Liver (tissue), 9 donors: ENCODE data around the gene P2RY8. TPM values are rescaled to one million over a fixed set of nuclear protein-coding genes. Genes with fewer than 3 reads are reported as not detected.

ENCODE experiments used
- DNase-seq: peaks from one replicate; pipeline ENCODE4 v3.0.0-alpha.2; 2017; ENCODE audit warnings: low spot score
- H3K27ac ChIP-seq, 2 donors: one replicate each; pipeline ENCODE4 v1.7.0; 2013; ENCODE audit warnings: inconsistent platforms in 2 of 2, low read length in 2 of 2, control low read depth in 1 of 2, low read depth in 1 of 2, mild to moderate bottlenecking in 1 of 2
- H3K27me3 ChIP-seq, 4 donors: one replicate each; pipeline versions ENCODE4 v1.6.1 to v1.7.0; 2013; ENCODE audit warnings: low read length in 3 of 4, inconsistent platforms in 1 of 4, mild to moderate bottlenecking in 1 of 4, moderate library complexity in 1 of 4; ENCODE audit not compliant: control insufficient read depth in 4 of 4, insufficient read depth in 4 of 4
- H3K36me3 ChIP-seq, 4 donors: one replicate each; pipeline versions ENCODE4 v1.6.1 to v1.7.0; 2013; ENCODE audit warnings: low read length in 3 of 4, mild to moderate bottlenecking in 3 of 4, low read depth in 1 of 4, moderate library complexity in 1 of 4; ENCODE audit not compliant: control insufficient read depth in 4 of 4, insufficient read depth in 3 of 4
- H3K4me1 ChIP-seq, 4 donors: one replicate each; pipeline versions ENCODE4 v1.6.1 to v1.7.0; 2013; ENCODE audit warnings: low read length in 3 of 4, mild to moderate bottlenecking in 3 of 4, moderate library complexity in 1 of 4; ENCODE audit not compliant: control insufficient read depth in 4 of 4, insufficient read depth in 4 of 4
- H3K4me3 ChIP-seq, 3 donors: one replicate each; pipeline versions ENCODE4 v1.6.1 to v1.7.0; 2013; ENCODE audit warnings: low read length in 3 of 3, control low read depth in 1 of 3, low read depth in 1 of 3, mild to moderate bottlenecking in 1 of 3
- H3K9ac ChIP-seq, 2 donors: one replicate each; pipeline ENCODE4 v1.7.0; 2013; ENCODE audit warnings: low read length in 2 of 2, mild to moderate bottlenecking in 2 of 2, moderate library complexity in 2 of 2, control low read depth in 1 of 2, low read depth in 1 of 2
- H3K9me3 ChIP-seq, 4 donors: one replicate each; pipeline versions ENCODE4 v1.6.1 to v1.7.0; 2013; ENCODE audit warnings: low read length in 3 of 4; ENCODE audit not compliant: control insufficient read depth in 4 of 4
- EGR1 ChIP-seq, 2 donors: IDR thresholded peaks; 2 replicates each; pipeline ENCODE4 v1.6.1; 2016 to 2018; ENCODE audit warnings: antibody characterized with exemption in 2 of 2, low read depth in 2 of 2
- FOXA1 ChIP-seq: IDR thresholded peaks from 2 replicates; pipeline ENCODE4 v1.6.1; 2016; ENCODE audit warnings: antibody characterized with exemption
- FOXA2 ChIP-seq: IDR thresholded peaks from 2 replicates; pipeline ENCODE4 v1.6.1; 2016; ENCODE audit warnings: antibody characterized with exemption
- GABPA ChIP-seq, 2 donors: IDR thresholded peaks in 1 of 2; conservative IDR thresholded peaks in 1 of 2; 2 replicates each; pipeline ENCODE4 v1.6.1; 2016; ENCODE audit warnings: antibody characterized with exemption in 2 of 2, mild to moderate bottlenecking in 1 of 2, moderate library complexity in 1 of 2
- HNF4A ChIP-seq, 2 donors: conservative IDR thresholded peaks; 2 replicates each; pipeline ENCODE4 v1.6.1; 2016; ENCODE audit warnings: antibody characterized with exemption in 2 of 2, mild to moderate bottlenecking in 2 of 2
- HNF4G ChIP-seq: IDR thresholded peaks from 2 replicates; pipeline ENCODE4 v1.6.1; 2016; ENCODE audit warnings: antibody characterized with exemption
- JUND ChIP-seq, 2 donors: IDR thresholded peaks; 2 replicates each; pipeline ENCODE4 v1.6.1; 2016; ENCODE audit warnings: antibody characterized with exemption in 2 of 2
- NR2F2 ChIP-seq: IDR thresholded peaks from 2 replicates; pipeline ENCODE4 v1.6.1; 2016; ENCODE audit warnings: antibody characterized with exemption
- RAD21 ChIP-seq, 2 donors: IDR thresholded peaks; 2 replicates each; pipeline ENCODE4 v1.6.1; 2016; ENCODE audit warnings: antibody characterized with exemption in 2 of 2, mild to moderate bottlenecking in 2 of 2
- RXRA ChIP-seq, 2 donors: IDR thresholded peaks; 2 replicates each; pipeline ENCODE4 v1.6.1; 2017 to 2018; ENCODE audit warnings: antibody characterized with exemption in 2 of 2, mild to moderate bottlenecking in 1 of 2
- SP1 ChIP-seq: IDR thresholded peaks from 2 replicates; pipeline ENCODE4 v1.6.1; 2018; ENCODE audit warnings: antibody characterized with exemption, mild to moderate bottlenecking
- TAF1 ChIP-seq: conservative IDR thresholded peaks from 2 replicates; pipeline ENCODE4 v1.6.1; 2016; ENCODE audit warnings: antibody characterized with exemption, mild to moderate bottlenecking
- YY1 ChIP-seq: IDR thresholded peaks from 2 replicates; pipeline ENCODE4 v1.6.1; 2016; ENCODE audit warnings: antibody characterized with exemption, mild to moderate bottlenecking
- WGBS: extraction: QIAGEN DNeasy Blood & Tissue Kit; methylation state at CpG from one replicate; pipeline ENCODE4 v1.1.7; 2013; 5-methylcytosine and 5-hydroxymethylcytosine counted together
- polyA plus RNA-seq, 2 donors: library from polyadenylated mRNA; stranded (reverse) in 1 of 2; unstranded in 1 of 2; fragments of 200-250 nt in 1 of 2; fragments of >200 nt in 1 of 2; fragmentation: Nextera tagmentation in 1 of 2; extraction: Ambion mirVana in 1 of 2; gene quantifications; one replicate each; pipeline versions ENCODE4 v1.2.1 to v1.2.3, GENCODE V29; 2013 to 2015
- total RNA-seq, 2 donors: library from RNA; depleted of rRNA; stranded (reverse); fragments of >200 nt; gene quantifications; one replicate each; pipeline ENCODE4 v1.2.3, GENCODE V29; 2014
- TF ChIP-seq, protein P1 (sequence below): fragments of 150-350 bp; IDR thresholded peaks from 2 replicates; pipeline ENCODE4 v1.5.1; 2017; ENCODE audit warnings: improper control_type of control experiment, low read depth, low read length; ENCODE audit not compliant: missing input control
- TF ChIP-seq, protein P2 (sequence below): IDR thresholded peaks from 2 replicates; pipeline ENCODE4 v1.6.1; 2016; ENCODE audit warnings: antibody characterized with exemption
- TF ChIP-seq, protein P3 (sequence below): IDR thresholded peaks from 2 replicates; pipeline ENCODE4 v1.6.1; 2016; ENCODE audit warnings: antibody characterized with exemption
- TF ChIP-seq, protein P4 (sequence below): IDR thresholded peaks from 2 replicates; pipeline ENCODE4 v1.6.1; 2016; ENCODE audit warnings: antibody characterized with exemption, mild to moderate bottlenecking
- TF ChIP-seq, protein P5 (sequence below): IDR thresholded peaks from 2 replicates; pipeline ENCODE4 v1.6.1; 2016; ENCODE audit warnings: antibody characterized with exemption
- donor health status: healthy.
- donor health status: healthy.
- donor health status: healthy.
- donor health status: healthy.
- donor health status: healthy.

P2RY8 gene
- total and polyA plus RNA-seq, 4 donors: 0.24 to 4.4 (median 0.59) TPM

DNA sequence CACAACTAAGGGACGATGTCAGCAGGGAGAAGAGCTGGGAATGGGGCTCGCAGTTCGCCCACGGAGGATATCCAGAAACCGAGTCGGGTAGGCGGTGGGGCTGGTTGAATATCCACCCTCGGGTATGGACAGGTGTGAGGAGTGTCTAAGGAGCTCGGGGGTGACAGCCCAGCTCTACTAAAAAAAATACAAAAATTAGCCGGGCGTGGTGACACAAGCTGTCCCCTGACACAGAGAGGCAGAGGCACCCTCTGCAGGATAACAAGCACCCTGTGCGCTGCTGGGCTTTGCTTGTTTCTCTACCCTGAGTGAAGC, 72.1 kb downstream of the P2RY8 start:
- Histone ChIP-seq H3K9ac (no peak overlapping the region), H3K4me1 (no peaks in the 10 kb centered on the region), H3K4me3 (no peak overlapping the region), H3K27me3 (peaks cover 0 to 3% (median 0%) of the 10 kb centered on the region in 4 donors), H3K27ac (no peak overlapping the region), H3K9me3 (no peaks in the 10 kb centered on the region), H3K36me3 (no peaks in the 10 kb centered on the region)
- 59% methylated on average over 12 of the region's 12 CpGs for WGBS
- no peak for DNase-seq
- TF ChIP-seq GABPA (IDR thresholded peaks at IDR 0.05 in 1 of 2, conservative IDR thresholded peaks at IDR 0.05 in 1 of 2): no peak
- TF ChIP-seq, protein P1, sequence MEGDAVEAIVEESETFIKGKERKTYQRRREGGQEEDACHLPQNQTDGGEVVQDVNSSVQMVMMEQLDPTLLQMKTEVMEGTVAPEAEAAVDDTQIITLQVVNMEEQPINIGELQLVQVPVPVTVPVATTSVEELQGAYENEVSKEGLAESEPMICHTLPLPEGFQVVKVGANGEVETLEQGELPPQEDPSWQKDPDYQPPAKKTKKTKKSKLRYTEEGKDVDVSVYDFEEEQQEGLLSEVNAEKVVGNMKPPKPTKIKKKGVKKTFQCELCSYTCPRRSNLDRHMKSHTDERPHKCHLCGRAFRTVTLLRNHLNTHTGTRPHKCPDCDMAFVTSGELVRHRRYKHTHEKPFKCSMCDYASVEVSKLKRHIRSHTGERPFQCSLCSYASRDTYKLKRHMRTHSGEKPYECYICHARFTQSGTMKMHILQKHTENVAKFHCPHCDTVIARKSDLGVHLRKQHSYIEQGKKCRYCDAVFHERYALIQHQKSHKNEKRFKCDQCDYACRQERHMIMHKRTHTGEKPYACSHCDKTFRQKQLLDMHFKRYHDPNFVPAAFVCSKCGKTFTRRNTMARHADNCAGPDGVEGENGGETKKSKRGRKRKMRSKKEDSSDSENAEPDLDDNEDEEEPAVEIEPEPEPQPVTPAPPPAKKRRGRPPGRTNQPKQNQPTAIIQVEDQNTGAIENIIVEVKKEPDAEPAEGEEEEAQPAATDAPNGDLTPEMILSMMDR: no peak
- TF ChIP-seq SP1: no peak

DNA sequence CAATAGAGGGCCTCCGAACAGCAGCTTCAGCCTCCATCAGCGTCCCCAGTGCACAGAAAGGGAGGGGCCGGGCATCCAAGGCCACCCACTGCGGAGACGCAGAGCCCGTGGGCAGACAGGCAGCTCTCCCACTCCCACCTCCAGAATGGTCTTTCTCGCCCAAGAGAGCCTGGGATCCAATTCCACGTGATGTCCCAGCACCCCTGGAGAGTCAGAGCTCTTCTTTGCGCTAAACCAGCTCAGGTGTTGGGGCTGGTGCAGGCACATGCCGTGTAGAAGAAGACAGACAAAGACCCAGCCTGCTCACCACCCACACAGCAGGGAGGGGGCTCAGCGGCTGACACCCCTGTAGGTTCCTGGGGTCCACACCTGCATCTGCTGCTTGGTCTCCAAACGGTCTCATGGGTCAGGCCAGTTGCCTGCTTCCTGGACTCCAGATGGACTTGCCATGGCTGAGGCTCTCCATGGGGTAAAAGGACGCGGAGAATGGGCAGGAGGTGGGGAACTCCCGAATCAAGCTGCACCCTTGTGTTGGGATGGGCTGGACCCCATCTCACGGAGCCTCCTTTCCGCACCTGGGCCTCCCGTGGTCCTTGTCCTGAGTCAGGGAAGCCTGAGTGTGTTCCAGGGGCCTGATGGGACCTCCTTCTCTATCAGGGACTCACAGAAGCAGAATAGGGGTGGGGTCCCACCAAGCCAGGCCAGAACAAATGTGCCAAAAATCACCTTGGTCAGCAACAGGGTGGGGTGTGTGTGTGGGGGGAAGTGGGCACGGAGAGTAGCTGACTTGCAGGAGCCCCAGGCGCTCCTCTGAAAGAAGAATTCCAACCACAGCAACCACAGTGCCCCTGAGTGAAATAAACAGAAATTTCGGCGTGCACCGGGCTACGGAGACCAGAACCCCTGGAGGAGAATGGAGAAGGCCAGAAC, 72.7 kb downstream of the P2RY8 start:
- 63% methylated on average over 24 of the region's 24 CpGs for WGBS
- Histone ChIP-seq H3K4me3 (no peak overlapping the region), H3K36me3 (no peaks in the 10 kb centered on the region), H3K4me1 (no peaks in the 10 kb centered on the region), H3K9me3 (no peaks in the 10 kb centered on the region), H3K9ac (no peak overlapping the region), H3K27me3 (peaks cover 0 to 3% (median 0%) of the 10 kb centered on the region in 4 donors), H3K27ac (no peak overlapping the region)
- DNase-seq: no peak
- TF ChIP-seq SP1: no peak
- TF ChIP-seq, protein P2, sequence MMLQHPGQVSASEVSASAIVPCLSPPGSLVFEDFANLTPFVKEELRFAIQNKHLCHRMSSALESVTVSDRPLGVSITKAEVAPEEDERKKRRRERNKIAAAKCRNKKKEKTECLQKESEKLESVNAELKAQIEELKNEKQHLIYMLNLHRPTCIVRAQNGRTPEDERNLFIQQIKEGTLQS: no peak
- TF ChIP-seq HNF4G: no peak
- TF ChIP-seq RAD21 (IDR thresholded peaks at IDR 0.05): no peak
- TF ChIP-seq FOXA1: no peak
- no peak for TF ChIP-seq EGR1 (IDR thresholded peaks at IDR 0.05; ENCODE audit: low read depth in 2 of 2)
- no peak for TF ChIP-seq TAF1
- TF ChIP-seq, protein P3, sequence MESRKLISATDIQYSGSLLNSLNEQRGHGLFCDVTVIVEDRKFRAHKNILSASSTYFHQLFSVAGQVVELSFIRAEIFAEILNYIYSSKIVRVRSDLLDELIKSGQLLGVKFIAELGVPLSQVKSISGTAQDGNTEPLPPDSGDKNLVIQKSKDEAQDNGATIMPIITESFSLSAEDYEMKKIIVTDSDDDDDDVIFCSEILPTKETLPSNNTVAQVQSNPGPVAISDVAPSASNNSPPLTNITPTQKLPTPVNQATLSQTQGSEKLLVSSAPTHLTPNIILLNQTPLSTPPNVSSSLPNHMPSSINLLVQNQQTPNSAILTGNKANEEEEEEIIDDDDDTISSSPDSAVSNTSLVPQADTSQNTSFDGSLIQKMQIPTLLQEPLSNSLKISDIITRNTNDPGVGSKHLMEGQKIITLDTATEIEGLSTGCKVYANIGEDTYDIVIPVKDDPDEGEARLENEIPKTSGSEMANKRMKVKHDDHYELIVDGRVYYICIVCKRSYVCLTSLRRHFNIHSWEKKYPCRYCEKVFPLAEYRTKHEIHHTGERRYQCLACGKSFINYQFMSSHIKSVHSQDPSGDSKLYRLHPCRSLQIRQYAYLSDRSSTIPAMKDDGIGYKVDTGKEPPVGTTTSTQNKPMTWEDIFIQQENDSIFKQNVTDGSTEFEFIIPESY: no peak
- TF ChIP-seq, protein P4, sequence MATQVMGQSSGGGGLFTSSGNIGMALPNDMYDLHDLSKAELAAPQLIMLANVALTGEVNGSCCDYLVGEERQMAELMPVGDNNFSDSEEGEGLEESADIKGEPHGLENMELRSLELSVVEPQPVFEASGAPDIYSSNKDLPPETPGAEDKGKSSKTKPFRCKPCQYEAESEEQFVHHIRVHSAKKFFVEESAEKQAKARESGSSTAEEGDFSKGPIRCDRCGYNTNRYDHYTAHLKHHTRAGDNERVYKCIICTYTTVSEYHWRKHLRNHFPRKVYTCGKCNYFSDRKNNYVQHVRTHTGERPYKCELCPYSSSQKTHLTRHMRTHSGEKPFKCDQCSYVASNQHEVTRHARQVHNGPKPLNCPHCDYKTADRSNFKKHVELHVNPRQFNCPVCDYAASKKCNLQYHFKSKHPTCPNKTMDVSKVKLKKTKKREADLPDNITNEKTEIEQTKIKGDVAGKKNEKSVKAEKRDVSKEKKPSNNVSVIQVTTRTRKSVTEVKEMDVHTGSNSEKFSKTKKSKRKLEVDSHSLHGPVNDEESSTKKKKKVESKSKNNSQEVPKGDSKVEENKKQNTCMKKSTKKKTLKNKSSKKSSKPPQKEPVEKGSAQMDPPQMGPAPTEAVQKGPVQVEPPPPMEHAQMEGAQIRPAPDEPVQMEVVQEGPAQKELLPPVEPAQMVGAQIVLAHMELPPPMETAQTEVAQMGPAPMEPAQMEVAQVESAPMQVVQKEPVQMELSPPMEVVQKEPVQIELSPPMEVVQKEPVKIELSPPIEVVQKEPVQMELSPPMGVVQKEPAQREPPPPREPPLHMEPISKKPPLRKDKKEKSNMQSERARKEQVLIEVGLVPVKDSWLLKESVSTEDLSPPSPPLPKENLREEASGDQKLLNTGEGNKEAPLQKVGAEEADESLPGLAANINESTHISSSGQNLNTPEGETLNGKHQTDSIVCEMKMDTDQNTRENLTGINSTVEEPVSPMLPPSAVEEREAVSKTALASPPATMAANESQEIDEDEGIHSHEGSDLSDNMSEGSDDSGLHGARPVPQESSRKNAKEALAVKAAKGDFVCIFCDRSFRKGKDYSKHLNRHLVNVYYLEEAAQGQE: no peak
- no peak for TF ChIP-seq RXRA (IDR thresholded peaks at IDR 0.05)
- TF ChIP-seq NR2F2: no peak
- TF ChIP-seq, protein P5, sequence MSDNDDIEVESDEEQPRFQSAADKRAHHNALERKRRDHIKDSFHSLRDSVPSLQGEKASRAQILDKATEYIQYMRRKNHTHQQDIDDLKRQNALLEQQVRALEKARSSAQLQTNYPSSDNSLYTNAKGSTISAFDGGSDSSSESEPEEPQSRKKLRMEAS: no peak
- no peak for TF ChIP-seq JUND (IDR thresholded peaks at IDR 0.05)
- no peak for TF ChIP-seq HNF4A (conservative IDR thresholded peaks at IDR 0.05)
- TF ChIP-seq, protein P1: no peak
- TF ChIP-seq GABPA (IDR thresholded peaks at IDR 0.05 in 1 of 2, conservative IDR thresholded peaks at IDR 0.05 in 1 of 2): no peak
- TF ChIP-seq FOXA2: no peak
- TF ChIP-seq YY1: no peak
